GM19351 (cell line): ENCODE measurements around the gene FKRP.

Experiments
- ATAC-seq: cut with Tn5 transposase; IDR thresholded peaks from one replicate; pipeline ENCODE4 v1.9.1; 2021; ENCODE audit warnings: mild to moderate bottlenecking, moderate library complexity; ENCODE audit not compliant: unreplicated experiment

The FKRP gene

DNA sequence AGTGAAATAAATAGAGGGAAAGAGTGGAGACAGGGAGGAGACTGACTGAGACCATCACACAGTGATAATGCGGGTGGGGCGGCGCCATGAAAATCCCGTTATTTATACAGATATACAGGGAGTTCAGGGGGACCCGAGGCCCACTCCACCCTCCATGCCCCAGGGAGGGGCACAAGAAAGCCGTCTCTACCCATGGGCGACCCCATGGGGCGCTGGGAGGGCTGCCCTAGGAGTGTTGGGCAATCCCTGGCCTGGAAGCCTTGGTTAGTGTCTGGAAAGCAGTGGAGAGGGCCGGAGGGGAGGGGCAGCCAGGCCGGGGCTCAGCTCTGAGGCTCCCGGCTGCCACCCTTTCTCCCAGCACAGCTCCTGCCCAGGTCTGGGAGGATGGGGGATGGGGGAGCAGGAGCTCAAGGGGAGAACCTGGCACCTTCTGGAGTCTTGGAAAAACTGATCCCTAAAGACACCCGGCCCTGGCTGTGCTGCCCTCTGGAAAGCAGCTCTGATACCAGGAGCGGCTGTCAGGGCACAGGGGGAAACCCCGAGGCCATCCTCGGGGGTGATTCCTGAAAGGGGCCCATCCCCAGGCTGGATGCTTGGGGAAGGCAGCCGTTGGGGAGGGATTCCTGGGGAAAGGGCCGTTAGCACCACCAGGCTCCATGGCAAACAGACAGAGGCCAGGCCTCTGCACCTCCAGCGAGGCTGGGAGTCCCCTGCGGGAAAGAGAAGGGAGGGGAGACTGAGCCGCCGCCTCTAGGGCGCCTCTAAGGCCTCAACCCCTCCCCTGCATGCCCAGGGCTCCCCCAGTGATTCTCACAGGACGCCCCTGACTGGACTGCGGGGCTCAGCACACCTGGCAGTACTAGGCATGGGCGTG lies 26.0 kb upstream of the FKRP start:
- no peak for ATAC-seq

DNA sequence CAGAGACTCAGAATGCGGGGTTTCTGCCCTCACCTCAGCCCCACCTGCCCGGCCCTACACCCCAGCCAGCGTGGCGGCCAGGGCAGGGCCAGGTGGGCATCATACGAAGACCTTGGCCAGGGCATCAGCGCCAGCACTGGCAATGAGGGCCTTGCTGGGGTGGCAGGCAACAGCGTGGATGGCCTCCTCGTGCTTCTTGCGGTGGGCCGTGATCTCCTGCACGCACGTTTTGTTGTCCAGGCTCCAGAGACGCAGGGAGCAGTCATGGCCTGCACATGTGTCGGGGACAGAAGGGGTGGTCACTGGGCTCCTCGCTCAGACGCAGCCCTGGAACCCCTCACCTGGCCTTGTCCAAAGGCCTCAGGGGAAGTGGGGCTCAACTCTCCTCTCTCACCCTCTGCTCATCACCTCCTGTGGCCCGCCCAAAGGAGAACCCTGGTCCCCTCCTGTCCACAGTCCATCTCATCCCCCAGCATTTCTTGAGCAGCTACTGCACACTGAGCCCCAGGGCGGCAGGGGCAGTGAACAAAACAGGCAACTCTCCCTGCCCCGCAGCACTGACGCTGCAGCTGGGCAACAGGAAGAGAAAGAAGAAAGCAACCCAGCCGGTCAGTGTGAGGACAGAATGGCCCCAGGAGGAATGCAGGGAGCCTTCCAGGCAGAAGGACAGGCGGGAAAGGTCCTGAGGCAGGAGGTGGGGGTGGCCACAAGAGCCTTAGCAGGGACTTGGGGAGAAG lies 25.2 kb upstream of the FKRP start:
- ATAC-seq = no peak

DNA sequence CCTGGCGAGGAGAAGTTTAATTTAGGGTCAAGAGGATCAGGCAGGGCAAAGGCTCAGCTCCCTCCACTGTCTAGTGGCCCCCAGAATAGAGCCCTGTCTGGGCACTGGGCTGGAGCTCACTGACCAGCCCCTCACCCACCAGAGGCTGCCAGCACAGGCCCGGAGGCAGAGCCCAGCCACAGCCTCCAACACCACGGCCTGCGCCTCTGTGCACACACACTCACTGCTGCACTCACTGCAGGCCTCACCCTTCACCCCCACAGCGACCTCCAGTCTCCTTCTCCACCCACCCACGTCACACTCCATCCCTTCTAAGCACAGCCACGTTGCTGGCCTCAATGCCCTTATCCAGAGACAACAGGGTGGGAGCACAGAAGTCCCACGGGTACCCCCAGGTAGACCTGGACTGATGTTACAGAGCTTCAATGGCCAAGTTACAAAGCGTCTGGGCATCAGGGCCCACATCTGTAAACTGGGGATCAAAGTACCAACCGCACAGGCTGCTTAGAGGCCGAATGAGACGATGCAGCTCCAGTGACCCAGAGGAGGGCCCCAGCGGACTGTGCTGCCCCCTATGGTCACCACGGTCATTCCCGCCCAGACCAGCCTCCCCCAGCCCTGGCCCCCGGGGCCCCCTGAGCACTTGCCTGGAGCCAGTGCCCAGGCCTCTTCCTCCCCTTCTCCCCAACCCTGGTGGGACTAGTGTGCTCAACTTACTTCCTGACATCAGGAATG lies 24.4 kb upstream of the FKRP start:
- ATAC-seq = no peak

DNA sequence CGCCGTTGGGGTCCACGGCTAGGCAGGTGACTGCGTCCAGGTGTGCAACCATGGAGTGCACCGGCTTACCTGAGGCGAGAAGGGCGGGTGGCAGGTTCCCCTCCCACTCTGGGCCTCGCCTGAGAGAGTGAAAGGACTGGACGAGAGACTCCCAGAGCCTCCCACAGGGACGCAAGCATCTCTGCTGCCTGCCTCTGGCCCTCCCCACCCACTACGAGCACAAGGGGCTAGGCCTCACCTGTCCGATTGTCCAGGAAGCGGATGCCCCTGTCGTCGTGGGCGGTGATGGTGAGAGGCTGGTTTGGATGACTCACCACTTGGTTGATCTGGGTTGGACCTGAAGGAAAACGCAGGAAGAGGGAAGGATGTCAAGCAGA lies 23.9 kb upstream of the FKRP start:
- ATAC-seq = no peak

DNA sequence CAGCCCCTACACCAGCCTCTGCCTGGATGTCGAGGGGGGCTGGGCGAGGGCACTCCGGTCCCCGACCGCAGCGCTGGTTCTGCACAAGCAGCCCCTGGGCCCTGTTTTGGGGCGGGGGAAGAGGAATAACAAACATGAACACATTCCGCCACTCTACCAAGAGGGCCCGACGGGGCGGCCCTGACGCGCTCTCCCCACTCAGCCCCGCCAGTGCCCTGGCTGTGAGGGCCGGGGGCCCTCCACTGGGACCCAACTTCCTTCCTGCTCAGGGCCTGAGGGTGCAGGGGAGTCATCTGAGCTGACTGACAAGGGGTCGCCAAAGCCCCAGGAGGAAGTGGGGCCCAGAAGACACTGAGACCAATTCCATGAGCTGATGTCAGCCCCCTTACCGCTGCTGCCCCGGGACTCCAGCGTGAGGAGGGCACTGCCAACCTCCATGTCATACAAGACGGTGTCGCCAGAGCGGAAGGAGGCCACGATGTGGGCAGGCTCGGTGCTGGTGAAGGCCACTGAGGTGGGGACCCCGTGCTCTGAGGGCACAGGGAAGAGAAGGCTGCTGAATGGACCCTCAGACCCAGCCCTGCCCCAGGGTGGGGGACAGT lies 23.3 kb upstream of the FKRP start:
- no peak for ATAC-seq

DNA sequence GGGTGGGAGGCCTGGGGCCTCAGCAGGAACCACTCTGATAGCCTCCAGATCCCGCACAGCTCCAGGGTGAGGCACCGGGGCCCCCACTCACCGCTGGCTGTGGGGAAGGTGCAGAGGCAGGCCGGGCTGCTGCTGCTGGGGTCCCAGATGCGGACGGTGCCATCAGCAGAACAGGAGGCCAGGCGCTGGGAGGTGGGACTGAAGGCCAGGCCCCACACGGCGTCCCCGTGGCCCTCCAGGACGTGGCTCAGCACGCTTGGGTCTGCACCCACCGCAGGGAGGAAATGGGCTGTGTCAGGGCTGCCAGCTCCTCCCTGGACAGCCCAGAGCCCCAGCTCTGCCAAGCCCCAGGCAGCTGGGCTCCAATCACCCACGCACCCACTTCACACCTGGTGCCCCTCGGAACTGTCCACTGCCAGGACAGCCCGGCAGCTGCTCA lies 22.8 kb upstream of the FKRP start:
- no peak for ATAC-seq

DNA sequence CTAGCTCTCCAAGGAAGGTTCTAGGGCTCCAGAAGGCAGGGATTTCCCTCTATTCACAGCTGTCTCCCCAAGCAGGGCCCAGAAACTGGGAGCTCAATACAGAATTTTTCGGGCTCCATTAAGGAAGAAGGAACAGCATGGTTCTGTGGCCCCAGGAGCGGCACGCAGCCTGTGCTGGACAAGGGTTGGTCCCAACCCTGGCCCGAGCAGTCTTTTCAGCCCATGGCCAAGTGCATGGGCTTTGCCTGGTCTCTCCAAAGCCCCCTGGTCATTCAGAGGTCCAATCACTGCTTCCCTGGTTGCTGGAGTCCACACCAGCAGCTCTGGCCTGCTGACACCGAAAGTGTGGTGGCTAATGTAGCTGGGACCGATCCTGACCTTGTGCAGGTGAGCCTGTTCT lies 22.4 kb upstream of the FKRP start:
- ATAC-seq = no peak

DNA sequence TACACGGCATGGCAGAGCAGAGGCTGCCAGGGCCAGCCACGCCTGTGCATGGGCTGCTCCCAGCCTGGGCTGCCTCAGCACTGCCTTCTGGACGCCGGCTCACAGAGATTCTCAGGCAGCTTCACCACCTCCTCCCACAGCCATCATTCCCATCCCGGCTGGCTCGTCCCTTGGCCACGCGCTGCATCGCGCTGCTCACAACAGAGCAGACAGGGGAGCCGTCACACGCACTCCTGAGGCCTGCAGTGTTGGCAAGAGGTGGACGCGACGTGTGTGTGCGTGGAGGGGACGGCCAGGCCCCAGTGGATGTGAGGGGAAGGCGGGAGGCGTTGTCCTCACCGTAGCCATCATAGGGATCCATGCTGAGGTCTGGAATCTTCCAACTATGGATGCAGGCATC lies 21.4 kb upstream of the FKRP start:
- no peak for ATAC-seq

DNA sequence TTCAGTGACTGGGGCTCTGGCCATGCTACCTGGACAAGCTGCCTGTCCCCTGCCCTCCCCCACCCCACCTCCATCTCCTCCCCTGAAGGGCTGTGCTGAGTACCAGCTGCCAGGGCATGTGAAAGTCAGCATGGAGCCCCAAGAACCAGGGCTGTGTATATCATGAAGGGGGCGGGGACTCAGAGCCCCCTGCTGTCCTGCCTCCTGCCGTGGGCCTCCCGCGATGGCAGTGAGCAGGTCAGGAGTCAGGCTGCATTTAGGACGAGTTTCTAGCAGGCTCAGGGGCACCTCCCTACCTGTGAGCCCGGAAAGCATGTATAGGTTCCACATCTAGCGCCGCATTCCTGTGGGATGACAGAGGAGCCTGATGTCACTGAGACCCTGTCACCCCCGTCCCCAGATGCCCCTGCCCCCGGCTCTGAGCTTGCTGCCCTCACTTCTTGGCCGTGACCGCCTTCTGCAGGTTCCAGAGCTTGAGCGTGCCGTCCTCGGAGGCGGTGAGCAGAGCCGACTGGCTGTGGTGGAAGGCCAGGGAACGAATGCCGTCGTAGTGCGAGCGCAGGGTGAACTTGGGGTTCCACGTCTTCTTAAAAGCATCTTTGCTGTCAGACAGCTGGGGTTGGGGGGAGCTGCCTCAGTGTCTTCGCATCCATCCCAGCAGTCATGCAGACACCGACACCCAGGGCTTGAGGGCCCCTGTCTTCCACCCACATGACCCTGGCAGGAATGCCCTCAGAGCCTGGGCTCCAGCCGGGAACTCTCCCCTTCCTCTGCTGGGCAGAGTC lies 20.6 kb upstream of the FKRP start:
- ATAC-seq = no peak

DNA sequence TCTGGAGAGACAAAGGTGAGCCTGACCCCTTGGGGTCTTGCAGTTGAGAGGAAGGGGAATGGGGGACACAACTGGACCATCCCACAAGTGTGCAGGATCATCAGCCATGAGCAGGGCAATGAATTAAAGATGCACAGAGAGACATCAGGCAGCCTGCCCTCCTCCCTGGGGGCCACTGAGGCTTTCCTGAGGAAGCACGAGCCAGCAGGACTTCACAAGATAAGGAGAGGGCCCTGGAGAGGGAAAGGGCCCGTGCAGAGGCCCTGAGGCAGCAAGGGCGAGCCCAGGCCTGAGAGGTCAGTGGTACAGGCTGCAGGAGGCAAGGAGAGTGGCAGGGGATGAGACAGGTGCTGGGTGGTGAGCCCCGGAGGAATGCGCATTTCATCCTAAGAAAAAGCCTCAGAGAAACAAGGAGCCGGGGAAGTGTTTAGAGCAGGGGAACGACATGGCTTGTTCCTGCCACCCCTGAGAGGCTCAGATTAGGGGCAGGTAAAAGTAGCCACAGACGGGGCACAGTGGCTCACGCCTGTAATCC lies 19.9 kb upstream of the FKRP start:
- no peak for ATAC-seq

DNA sequence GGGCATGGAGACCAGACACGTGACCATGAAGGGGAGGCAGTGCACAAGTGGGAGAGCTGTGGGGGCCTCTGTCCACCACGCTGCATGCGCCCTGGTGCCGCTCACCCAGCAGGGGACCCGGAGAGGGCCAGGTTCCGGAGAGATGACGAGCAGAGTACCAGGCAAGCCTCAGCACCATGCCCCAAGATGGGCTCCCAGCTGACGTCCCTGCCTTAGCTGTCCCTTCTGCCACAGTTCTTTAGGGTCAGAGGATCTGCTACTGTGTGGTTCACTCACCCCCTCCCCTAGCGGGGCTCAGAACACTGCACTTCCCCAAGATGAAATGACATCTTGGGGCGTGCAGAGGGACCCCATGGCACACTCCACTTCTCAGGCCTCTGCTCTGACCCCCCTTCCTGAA lies 19.3 kb upstream of the FKRP start:
- ATAC-seq = no peak

DNA sequence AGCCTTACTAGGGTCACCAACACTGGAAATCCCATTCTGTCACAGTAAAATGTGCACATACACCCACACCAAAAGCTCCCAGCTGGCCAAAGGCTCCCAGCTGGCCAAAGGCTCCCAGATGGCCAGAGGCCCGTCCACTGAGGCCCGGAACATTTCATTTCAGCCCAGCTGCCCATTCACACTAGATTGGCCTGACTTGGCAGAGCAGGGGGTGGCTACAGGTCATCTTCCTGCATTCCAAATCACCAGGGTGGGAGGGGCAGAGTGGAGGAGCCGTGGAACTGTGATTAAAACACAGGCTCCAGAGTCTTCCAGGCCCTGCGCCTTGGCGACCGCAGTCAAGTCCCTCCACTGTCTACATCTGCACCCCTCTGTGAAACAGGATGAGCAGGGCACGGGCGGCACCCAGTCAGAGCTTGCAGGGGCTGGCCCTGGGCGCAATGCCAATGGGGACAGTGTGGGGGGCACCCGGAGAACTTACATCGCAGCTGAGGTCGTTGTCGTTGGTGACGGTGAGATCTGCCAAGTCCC lies 18.8 kb upstream of the FKRP start:
- no peak for ATAC-seq

DNA sequence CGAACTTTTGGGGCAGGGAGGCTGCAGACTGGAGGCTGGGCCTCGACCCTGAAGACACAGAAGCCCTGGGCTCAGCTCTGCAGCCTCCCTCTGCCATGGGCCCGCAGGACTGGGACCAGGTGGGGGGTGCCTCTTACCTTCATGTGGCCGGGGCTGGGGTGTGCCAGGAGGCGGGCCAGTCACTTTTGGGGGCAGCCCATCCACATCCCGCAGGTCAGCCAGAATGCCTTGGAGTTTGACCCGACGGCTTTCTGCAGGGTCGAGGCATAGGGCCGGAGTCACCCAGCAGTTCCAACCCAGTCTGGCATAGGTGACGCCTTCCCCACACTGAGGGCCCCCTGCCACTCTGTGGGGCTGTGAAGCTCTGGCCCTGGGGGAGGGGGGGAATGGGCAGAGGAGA lies 18.1 kb upstream of the FKRP start:
- ATAC-seq = no peak

DNA sequence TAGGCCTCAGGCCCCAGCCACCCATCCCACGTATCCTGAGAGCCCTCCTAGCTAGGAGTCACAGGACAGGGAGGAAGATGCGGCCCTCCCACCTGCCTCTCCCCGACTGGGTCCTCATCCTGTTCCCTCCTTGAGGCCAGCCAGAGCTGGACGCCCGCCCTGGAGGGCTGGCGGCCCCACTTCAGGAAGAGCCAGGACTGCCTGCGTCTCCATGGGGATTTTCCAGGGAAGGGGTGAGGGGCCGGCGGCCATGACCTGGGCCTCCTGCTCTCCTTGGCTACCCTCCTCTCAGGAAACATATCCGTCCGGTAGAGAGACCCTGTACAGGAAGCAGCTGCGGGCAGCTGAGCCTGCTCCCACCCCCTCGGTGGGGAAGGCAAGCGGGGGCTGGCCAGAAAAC lies 17.6 kb upstream of the FKRP start:
- ATAC-seq = no peak

DNA sequence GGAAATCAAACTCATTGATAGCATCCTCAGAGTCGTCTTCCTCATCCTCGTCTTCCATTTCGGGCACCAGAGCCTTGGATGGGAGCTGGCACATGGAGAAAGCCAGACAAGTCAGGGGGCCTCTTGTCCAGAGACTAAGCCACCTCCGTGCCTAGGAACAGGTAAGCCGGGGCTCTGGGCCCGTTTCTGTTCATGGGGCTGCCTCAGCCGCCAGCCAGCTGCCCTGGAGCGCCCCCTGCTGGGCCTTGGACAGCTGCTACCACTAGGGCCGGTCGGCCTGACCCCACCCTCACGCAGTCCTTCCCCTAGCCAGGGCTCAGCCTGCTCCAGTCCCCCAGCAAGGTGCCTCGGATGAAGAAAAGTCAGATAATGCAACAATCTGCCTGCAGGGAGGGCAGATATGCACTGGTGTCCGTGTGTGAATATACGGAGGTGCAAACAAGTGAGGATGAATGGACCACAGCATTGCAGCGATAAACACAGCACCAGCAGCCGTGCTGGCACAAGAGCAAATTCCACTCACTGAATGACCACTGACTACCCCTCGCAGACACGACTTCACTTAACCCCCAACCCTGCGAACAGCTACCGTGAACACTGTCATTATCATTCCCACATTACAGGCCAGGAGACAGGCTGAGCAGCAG lies 17.0 kb upstream of the FKRP start:
- ATAC-seq = no peak

DNA sequence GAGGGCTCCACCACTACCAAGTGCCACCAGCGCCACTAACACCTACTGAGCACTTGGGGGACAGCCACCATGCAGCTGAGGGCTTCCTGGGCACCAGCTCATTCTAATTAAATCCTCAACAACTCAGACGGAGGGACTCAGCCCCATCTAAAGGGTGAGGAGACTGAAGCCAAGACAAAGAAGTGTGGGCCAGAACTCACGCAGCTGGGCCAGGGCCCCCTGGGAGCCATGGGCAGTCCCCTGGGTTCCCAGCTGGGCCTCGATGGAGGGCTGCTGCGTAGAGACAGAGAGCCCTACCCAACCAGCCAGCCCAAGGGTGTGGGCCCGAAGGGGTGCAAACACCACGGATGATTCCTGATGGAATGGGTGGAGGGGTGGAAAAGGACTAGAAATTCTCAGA lies 16.2 kb upstream of the FKRP start:
- no peak for ATAC-seq

DNA sequence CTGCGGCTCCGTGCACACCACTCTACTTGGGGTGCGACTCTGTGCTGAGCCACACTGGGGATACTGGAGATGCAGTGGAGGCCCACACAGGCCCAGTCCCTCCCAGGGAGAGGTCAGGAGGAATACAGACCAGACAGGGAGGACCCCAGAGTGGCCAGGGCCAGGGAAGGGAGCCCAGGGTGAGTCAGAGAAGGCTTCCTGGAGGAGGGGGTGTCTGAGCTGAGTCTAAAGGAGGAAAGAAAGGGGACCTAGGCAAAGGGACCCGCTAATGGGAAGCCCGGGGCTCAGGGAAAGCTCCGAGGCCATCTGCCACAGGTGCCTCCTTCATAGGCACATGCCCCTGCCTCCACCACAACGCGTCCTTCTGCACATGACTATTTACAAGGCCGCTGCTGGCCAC lies 15.7 kb upstream of the FKRP start:
- no peak for ATAC-seq

DNA sequence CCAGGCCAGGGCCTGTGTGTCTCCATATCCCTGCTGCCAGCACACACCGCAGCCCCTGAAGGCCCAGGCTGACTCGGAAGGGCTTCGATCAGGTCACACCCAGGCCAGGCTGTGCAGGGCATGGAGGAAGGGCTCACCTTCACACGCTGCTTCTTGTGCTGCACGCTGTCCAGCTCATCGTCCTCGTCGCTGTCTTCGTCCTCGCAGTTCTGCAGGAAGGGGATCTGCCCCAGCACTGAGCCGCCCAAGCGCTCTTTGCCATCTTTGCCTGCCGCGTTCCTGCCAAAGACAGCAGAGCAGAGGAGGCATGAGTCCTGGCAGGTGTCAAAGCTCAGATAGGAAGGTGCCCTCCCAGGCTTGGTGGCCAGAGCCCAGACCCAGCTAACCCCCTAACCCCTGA lies 15.3 kb upstream of the FKRP start:
- no peak for ATAC-seq

DNA sequence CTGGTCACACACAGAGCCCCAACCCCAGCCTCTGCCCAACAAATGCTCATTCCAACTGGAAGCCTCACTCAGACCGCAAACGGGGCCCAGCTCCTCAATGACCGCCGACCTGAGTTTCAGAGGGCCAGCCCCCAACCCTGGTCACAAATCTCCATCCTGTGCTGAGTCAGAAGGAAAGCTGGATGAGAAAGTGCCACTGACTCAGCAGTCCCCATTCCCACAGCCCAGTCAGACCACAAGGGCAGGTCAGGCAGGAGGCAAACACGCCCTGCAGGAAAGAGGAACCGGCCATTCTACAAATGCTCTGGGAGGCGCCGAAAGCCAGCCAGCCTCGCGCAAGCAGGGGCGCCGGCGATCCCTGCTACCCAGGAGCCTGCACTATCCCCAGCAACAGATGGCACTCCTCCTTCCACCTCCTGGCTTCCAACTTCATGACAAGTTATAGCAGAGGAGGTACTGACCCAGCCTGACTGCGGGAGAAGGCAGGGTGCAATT lies 14.8 kb upstream of the FKRP start:
- no peak for ATAC-seq
